Ovary (tissue), 3 donors: ENCODE data around the gene FOXL3.

Source experiments
- CTCF ChIP-seq, 3 donors: fragments of 450-650 bp in 2 of 3; fragments of 200-600 bp in 1 of 3; IDR thresholded peaks; one replicate each; pipeline versions ENCODE4 v1.5.1 to v1.8.0; 2016 to 2022; ENCODE audit warnings: antibody characterized with exemption in 3 of 3, mild to moderate bottlenecking in 1 of 3
- POLR2A ChIP-seq: fragments of 450-650 bp; IDR thresholded peaks from one replicate; pipeline ENCODE4 v1.6.1; 2017; ENCODE audit warnings: antibody characterized with exemption, mild to moderate bottlenecking, moderate library complexity
- donor health status: DM: no; HTN: no; CAD: no.

- TF ChIP-seq CTCF (IDR thresholded peaks at IDR 0.05): no peak
- TF ChIP-seq POLR2A: no peak
Observed at GRCh38 chr7:281637-282036, 8.3 kb upstream of the FOXL3 start.
